Measurements from ENCODE around the gene D2HGDH.
"Not testable (repeated sequence)": the region's sequence is repeated elsewhere in the genome, so short reads cannot be mapped to it uniquely, and the experiment has no call there.

The D2HGDH gene

DNA sequence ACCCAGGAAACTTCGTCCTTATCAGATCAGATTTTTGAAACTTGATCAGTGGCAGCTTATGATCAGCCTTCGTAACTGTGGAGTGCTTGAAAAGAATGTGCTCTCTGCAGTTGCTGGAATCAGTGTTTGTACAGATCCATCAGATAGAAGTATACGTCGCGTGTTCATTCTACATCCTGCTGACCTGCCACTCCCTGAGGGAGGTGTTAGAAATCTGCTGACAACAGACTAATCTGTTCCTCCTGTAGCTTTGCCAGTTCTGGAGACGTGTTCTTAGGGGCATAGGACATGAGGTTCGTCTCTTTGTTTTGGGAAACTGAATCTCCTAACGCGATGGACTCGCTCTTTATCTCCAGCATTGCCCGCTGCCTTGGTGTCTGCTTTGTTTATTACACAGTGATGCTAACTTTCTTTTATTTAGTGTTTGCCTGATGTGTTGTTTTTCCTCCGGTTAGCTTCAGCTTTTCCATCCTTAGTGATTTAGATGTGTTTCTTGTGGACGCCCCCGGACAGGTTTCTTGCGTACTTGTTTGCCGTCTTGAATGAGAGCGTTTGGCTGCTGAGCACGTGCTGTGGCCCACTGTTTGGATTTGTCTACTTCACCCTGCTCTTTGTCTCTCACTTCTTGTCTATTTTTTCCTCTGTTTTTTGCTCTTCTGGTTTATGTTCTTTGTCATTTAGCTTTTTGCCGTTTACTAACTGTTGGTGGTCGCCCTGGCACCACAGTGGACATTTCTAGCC, 24.8 kb downstream of the D2HGDH start:
- Histone ChIP-seq H2BK5ac (ENCODE audit: low read length) (no peak overlapping the region), H3K79me2 (ENCODE audit: control insufficient read depth, insufficient read depth, low read length) (no peaks in the 10 kb centered on the region), H4K8ac (ENCODE audit: low read depth, low read length) (no peak overlapping the region), H2AK5ac (ENCODE audit: low read length) (no peak overlapping the region), H3K4ac (ENCODE audit: low read depth, low read length) (no peak overlapping the region), H3K27ac (ENCODE audit: low read depth, low read length) (no peak overlapping the region), H3K56ac (ENCODE audit: low read length) (no peak overlapping the region), H3K4me3 (ENCODE audit: low read length) (no peak overlapping the region), H2BK15ac (replicated peaks; ENCODE audit: low read depth) (no peak overlapping the region), H2BK120ac (ENCODE audit: low read depth, low read length) (no peak overlapping the region), H3K18ac (ENCODE audit: low read length) (no peak overlapping the region), H4K5ac (ENCODE audit: low read length) (no peak overlapping the region), H3K27me3 (ENCODE audit: insufficient read depth, low read length, poor library complexity) (no peaks in the 10 kb centered on the region), H3K79me1 (ENCODE audit: low read length) (no peaks in the 10 kb centered on the region), H3K9ac (ENCODE audit: low read length) (no peak overlapping the region), H3K23ac (ENCODE audit: low read length) (no peak overlapping the region), H3K36me3 (ENCODE audit: control insufficient read depth, insufficient read depth, low read length) (no peaks in the 10 kb centered on the region), H3K4me2 (ENCODE audit: low read length) (no peak overlapping the region), H3K4me1 (ENCODE audit: control insufficient read depth, low read depth, low read length) (no peaks in the 10 kb centered on the region)
- no CpG with 5 or more reads among the region's 20 CpGs for WGBS (ENCODE audit: extremely low coverage, insufficient coverage, low lambda C conversion rate)
- no peak for DNase-seq

DNA sequence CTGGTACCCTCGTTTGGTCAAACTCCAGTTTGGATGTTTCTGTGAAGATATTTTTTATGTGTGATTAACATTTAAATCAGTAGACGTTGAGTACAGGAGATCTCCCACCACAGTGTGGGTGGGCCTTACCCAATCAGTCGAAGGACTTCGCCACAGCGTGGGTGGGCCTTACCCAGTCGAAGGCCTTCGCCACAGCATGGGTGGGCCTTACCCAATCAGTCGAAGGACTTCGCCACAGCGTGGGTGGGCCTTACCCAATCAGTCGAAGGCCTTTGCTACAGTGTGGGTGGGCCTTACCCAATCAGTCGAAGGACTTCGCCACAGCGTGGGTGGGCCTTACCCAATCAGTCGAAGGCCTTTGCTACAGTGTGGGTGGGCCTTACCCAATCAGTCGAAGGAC, 25.5 kb downstream of the D2HGDH start:
- H3K23ac ChIP-seq (ENCODE audit: low read length); H3K4ac ChIP-seq (ENCODE audit: low read depth, low read length); H4K5ac ChIP-seq (ENCODE audit: low read length); H4K8ac ChIP-seq (ENCODE audit: low read depth, low read length); H3K4me2 ChIP-seq (ENCODE audit: low read length); H3K4me3 ChIP-seq (ENCODE audit: low read length); H2BK15ac ChIP-seq (replicated peaks; ENCODE audit: low read depth); H3K36me3 ChIP-seq (ENCODE audit: control insufficient read depth, insufficient read depth, low read length); H2BK5ac ChIP-seq (ENCODE audit: low read length); H3K4me1 ChIP-seq (ENCODE audit: control insufficient read depth, low read depth, low read length); DNase-seq; H3K79me1 ChIP-seq (ENCODE audit: low read length); H2BK120ac ChIP-seq (ENCODE audit: low read depth, low read length); H2AK5ac ChIP-seq (ENCODE audit: low read length); H3K56ac ChIP-seq (ENCODE audit: low read length); H3K18ac ChIP-seq (ENCODE audit: low read length); H3K27me3 ChIP-seq (ENCODE audit: insufficient read depth, low read length, poor library complexity); H3K9ac ChIP-seq (ENCODE audit: low read length); H3K79me2 ChIP-seq (ENCODE audit: control insufficient read depth, insufficient read depth, low read length); H3K27ac ChIP-seq (ENCODE audit: low read depth, low read length): not testable (repeated sequence)
- no CpG with 5 or more reads among the region's 16 CpGs for WGBS (ENCODE audit: extremely low coverage, insufficient coverage, low lambda C conversion rate)

DNA sequence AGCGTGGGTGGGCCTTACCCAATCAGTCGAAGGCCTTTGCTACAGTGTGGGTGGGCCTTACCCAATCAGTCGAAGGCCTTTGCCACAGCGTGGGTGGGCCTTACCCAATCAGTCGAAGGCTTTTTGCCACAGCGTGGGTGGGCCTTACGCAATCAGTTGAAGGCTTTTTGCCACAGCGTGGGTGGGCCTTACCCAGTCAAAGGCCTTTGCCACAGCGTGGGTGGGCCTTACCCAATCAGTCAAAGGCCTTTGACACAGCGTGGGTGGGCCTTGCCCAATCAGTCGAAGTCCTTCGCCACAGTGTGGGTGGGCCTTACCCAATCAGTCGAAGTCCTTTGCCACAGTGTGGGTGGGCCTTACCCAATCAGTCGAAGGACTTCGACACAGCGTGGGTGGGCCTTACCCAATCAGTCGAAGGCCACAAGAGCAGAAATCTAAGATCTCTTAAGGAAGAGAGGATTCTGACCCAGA, 25.9 kb downstream of the D2HGDH start:
- WGBS (ENCODE audit: extremely low coverage, insufficient coverage, low lambda C conversion rate), result no CpG with 5 or more reads among the region's 17 CpGs
- Histone ChIP-seq H2BK5ac (ENCODE audit: low read length) (no peak overlapping the region), H2AK5ac (ENCODE audit: low read length) (no peak overlapping the region), H3K79me1 (ENCODE audit: low read length) (no peaks in the 10 kb centered on the region), H3K4me3 (ENCODE audit: low read length) (no peak overlapping the region), H3K4me1 (ENCODE audit: control insufficient read depth, low read depth, low read length) (no peaks in the 10 kb centered on the region), H3K18ac (ENCODE audit: low read length) (no peak overlapping the region), H3K4ac (ENCODE audit: low read depth, low read length) (no peak overlapping the region), H3K79me2 (ENCODE audit: control insufficient read depth, insufficient read depth, low read length) (no peaks in the 10 kb centered on the region), H3K9ac (ENCODE audit: low read length) (no peak overlapping the region), H3K23ac (ENCODE audit: low read length) (no peak overlapping the region), H4K5ac (ENCODE audit: low read length) (no peak overlapping the region), H3K56ac (ENCODE audit: low read length) (no peak overlapping the region), H3K36me3 (ENCODE audit: control insufficient read depth, insufficient read depth, low read length) (no peaks in the 10 kb centered on the region), H3K27me3 (ENCODE audit: insufficient read depth, low read length, poor library complexity) (no peaks in the 10 kb centered on the region), H3K27ac (ENCODE audit: low read depth, low read length) (no peak overlapping the region), H4K8ac (ENCODE audit: low read depth, low read length) (no peak overlapping the region), H2BK120ac (ENCODE audit: low read depth, low read length) (no peak overlapping the region), H3K4me2 (ENCODE audit: low read length) (no peak overlapping the region), H2BK15ac (replicated peaks; ENCODE audit: low read depth) (no peak overlapping the region)
- no peak for DNase-seq

DNA sequence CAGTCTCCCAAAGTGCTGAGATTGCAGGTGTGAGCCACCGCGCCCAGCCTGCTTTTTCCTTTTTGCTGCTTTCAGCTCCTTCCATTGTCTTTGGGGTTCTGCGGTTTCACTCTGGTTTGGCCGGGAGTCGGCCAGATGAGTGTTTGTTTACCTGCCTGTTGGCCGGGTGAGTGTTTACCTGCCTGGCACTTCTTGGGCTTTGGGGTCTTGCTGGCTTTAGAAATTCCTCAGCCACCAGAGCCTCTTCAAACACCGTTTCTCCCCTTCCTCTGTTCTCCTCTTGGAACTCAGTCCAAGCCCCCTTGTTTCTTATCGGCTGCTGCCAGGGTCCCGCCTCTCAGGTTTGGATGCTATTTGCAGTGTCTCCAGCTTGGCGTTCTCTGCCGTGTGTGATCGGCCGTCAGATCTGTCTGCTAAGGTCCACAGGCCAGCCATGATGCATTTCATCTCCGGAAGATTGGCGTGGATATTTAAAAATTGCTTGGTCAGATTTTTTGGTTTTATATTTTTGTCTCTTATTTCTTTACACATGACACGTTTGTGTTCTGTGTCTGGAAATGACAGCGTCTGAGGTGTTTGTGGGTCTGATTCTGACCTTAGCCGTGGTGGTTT, 28.0 kb downstream of the D2HGDH start:
- H3K23ac ChIP-seq (ENCODE audit: low read length), result no peak overlapping the region
- no peak overlapping the region for H3K4me3 ChIP-seq (ENCODE audit: low read length)
- no peak overlapping the region for H3K18ac ChIP-seq (ENCODE audit: low read length)
- DNase-seq, result no peak
- H3K79me2 ChIP-seq (ENCODE audit: control insufficient read depth, insufficient read depth, low read length), result no peaks in the 10 kb centered on the region
- H3K79me1 ChIP-seq (ENCODE audit: low read length), result no peaks in the 10 kb centered on the region
- H3K36me3 ChIP-seq (ENCODE audit: control insufficient read depth, insufficient read depth, low read length), result no peaks in the 10 kb centered on the region
- no peak overlapping the region for H3K4ac ChIP-seq (ENCODE audit: low read depth, low read length)
- no peak overlapping the region for H4K8ac ChIP-seq (ENCODE audit: low read depth, low read length)
- H3K27me3 ChIP-seq (ENCODE audit: insufficient read depth, low read length, poor library complexity), result no peaks in the 10 kb centered on the region
- WGBS (ENCODE audit: extremely low coverage, insufficient coverage, low lambda C conversion rate), result no CpG with 5 or more reads among the region's 18 CpGs
- H4K5ac ChIP-seq (ENCODE audit: low read length), result no peak overlapping the region
- H2AK5ac ChIP-seq (ENCODE audit: low read length), result no peak overlapping the region
- no peak overlapping the region for H2BK5ac ChIP-seq (ENCODE audit: low read length)
- H3K56ac ChIP-seq (ENCODE audit: low read length), result no peak overlapping the region
- no peak overlapping the region for H2BK15ac ChIP-seq (replicated peaks; ENCODE audit: low read depth)
- no peak overlapping the region for H3K4me2 ChIP-seq (ENCODE audit: low read length)
- H2BK120ac ChIP-seq (ENCODE audit: low read depth, low read length), result no peak overlapping the region
- no peak overlapping the region for H3K9ac ChIP-seq (ENCODE audit: low read length)
- no peak overlapping the region for H3K27ac ChIP-seq (ENCODE audit: low read depth, low read length)
- H3K4me1 ChIP-seq (ENCODE audit: control insufficient read depth, low read depth, low read length), result no peaks in the 10 kb centered on the region

GRCh38 chr2:241762933-241763369, 28.5 kb downstream of the D2HGDH start:
- H2BK15ac ChIP-seq (replicated peaks; ENCODE audit: low read depth), result no peak overlapping the region
- no CpG with 5 or more reads among the region's 13 CpGs for WGBS (ENCODE audit: extremely low coverage, insufficient coverage, low lambda C conversion rate)
- no peak for DNase-seq

More at GRCh38 chr2:241762933-241763369, 28.5 kb downstream of the D2HGDH start:
- H3K27me3 ChIP-seq (ENCODE audit: insufficient read depth, low read length, poor library complexity), result no peaks in the 10 kb centered on the region
- H3K18ac ChIP-seq (ENCODE audit: low read length), result no peak overlapping the region
- no peaks in the 10 kb centered on the region for H3K36me3 ChIP-seq (ENCODE audit: control insufficient read depth, insufficient read depth, low read length)
- no peak overlapping the region for H3K9ac ChIP-seq (ENCODE audit: low read length)
- no peak overlapping the region for H3K4ac ChIP-seq (ENCODE audit: low read depth, low read length)
- no peak overlapping the region for H4K8ac ChIP-seq (ENCODE audit: low read depth, low read length)
- no peak overlapping the region for H2BK5ac ChIP-seq (ENCODE audit: low read length)
- H3K4me1 ChIP-seq (ENCODE audit: control insufficient read depth, low read depth, low read length), result no peaks in the 10 kb centered on the region
- no peak overlapping the region for H2AK5ac ChIP-seq (ENCODE audit: low read length)
- H3K27ac ChIP-seq (ENCODE audit: low read depth, low read length), result no peak overlapping the region
- no peak overlapping the region for H2BK120ac ChIP-seq (ENCODE audit: low read depth, low read length)
- H3K56ac ChIP-seq (ENCODE audit: low read length), result no peak overlapping the region
- no peak overlapping the region for H3K23ac ChIP-seq (ENCODE audit: low read length)
- no peak overlapping the region for H3K4me3 ChIP-seq (ENCODE audit: low read length)
- H3K79me2 ChIP-seq (ENCODE audit: control insufficient read depth, insufficient read depth, low read length), result no peaks in the 10 kb centered on the region
- H4K5ac ChIP-seq (ENCODE audit: low read length), result no peak overlapping the region
- H3K4me2 ChIP-seq (ENCODE audit: low read length), result no peak overlapping the region
- no peaks in the 10 kb centered on the region for H3K79me1 ChIP-seq (ENCODE audit: low read length)
